Endothelial cell of umbilical vein (primary cell): Measurements from ENCODE around the gene LHX4. TPM values are rescaled to one million over a fixed set of nuclear protein-coding genes. Genes with fewer than 3 reads are reported as not detected.

Source experiments
- BruUV-seq: library from RNA; stranded (reverse); fragments of 400-500 nt; replicated peaks from 2 replicates; lab custom pipeline; 2021; lab: Mats Ljungman, UMichigan
- CTCF ChIA-PET: fragments of 300-600, 350-600 bp; sonication (Branson Sonifier 250); formaldehyde crosslinking; loops from one replicate; lab custom pipeline; 2021; ENCODE audit warnings: antibody characterized with exemption, inconsistent platforms; lab: Charles Lee
- POLR2A ChIA-PET: fragments of 300-600, 350-600 bp; sonication (Branson Sonifier 250); formaldehyde crosslinking; loops from one replicate; lab custom pipeline; 2021; ENCODE audit warnings: antibody characterized with exemption, inconsistent platforms; lab: Charles Lee
- DNase-seq: peaks from one replicate; pipeline ENCODE4 v3.0.0-alpha.2; 2011; ENCODE audit warnings: low read depth, low spot score
- FAIRE-seq: peaks from 2 replicates; lab custom pipeline; 2011; peaks lifted over from hg19 to GRCh38; lab: Jason Lieb, UNC
- H2AFZ ChIP-seq: 2 replicates; pipeline ENCODE4 v1.6.0; 2012; ENCODE audit warnings: low read depth, low read length, control low read depth, inconsistent platforms
- H3K27ac ChIP-seq: 2 replicates; pipeline ENCODE4 v1.5.1; 2011; ENCODE audit warnings: low read depth, mild to moderate bottlenecking, control low read depth, low read length, moderate library complexity; ENCODE audit not compliant: insufficient read depth
- H3K27me3 ChIP-seq, 2 experiments: 2 replicates each; pipeline versions ENCODE4 v1.6.0 to v1.6.1; 2011; ENCODE audit warnings: low read length in 2 of 2, mixed read lengths in 1 of 2; ENCODE audit not compliant: control insufficient read depth in 2 of 2, insufficient read depth in 2 of 2
- H3K36me3 ChIP-seq, 2 experiments: 2 replicates in 1 of 2; 3 replicates in 1 of 2; pipeline ENCODE4 v1.5.1; 2011; ENCODE audit warnings: low read length in 2 of 2, mild to moderate bottlenecking in 1 of 2, moderate library complexity in 1 of 2; ENCODE audit not compliant: control insufficient read depth in 2 of 2, insufficient read depth in 2 of 2; ENCODE audit errors: extremely low read depth in 1 of 2
- H3K4me1 ChIP-seq: 3 replicates; pipeline ENCODE4 v1.5.1; 2011; ENCODE audit warnings: mild to moderate bottlenecking, low read length; ENCODE audit not compliant: control insufficient read depth, insufficient read depth; ENCODE audit errors: extremely low read depth
- H3K4me2 ChIP-seq: 2 replicates; pipeline ENCODE4 v1.6.1; 2011; ENCODE audit warnings: low read length, control low read depth, mixed read lengths; ENCODE audit not compliant: insufficient read depth
- H3K4me3 ChIP-seq, 3 experiments: fragments of 200-600 bp in 1 of 3; sonication (generic), shearing (Covaris generic) in 1 of 3; replicated peaks in 1 of 3; 2 replicates each; pipeline ENCODE4 v1.5.1; 2011 to 2016; ENCODE audit warnings: control low read depth in 3 of 3, low read length in 3 of 3, mild to moderate bottlenecking in 2 of 3, inconsistent platforms in 1 of 3, low read depth in 1 of 3, moderate library complexity in 1 of 3; ENCODE audit not compliant: insufficient read depth in 1 of 3
- H3K79me2 ChIP-seq: 2 replicates; pipeline ENCODE4 v1.6.0; 2012; ENCODE audit warnings: low read length, inconsistent platforms; ENCODE audit not compliant: control insufficient read depth, insufficient read depth
- H3K9ac ChIP-seq: replicated peaks from 2 replicates; pipeline ENCODE3; 2011; ENCODE audit warnings: low read length, control low read depth; ENCODE audit not compliant: insufficient read depth; ENCODE audit errors: extremely low read depth
- H3K9me1 ChIP-seq: replicated peaks from 3 replicates; pipeline ENCODE4 v1.6.0; 2011; ENCODE audit warnings: mild to moderate bottlenecking, low read length; ENCODE audit not compliant: control insufficient read depth, insufficient read depth; ENCODE audit errors: extremely low read depth
- H3K9me3 ChIP-seq: replicated peaks from 2 replicates; pipeline ENCODE4 v1.5.1; 2012; ENCODE audit warnings: low read length, inconsistent platforms; ENCODE audit not compliant: control insufficient read depth, insufficient read depth
- H4K20me1 ChIP-seq: replicated peaks from 2 replicates; pipeline ENCODE3; 2011; ENCODE audit warnings: mild to moderate bottlenecking, low read length; ENCODE audit not compliant: control insufficient read depth, insufficient read depth; ENCODE audit errors: extremely low read depth
- EZH2 ChIP-seq: IDR thresholded peaks from 2 replicates; pipeline ENCODE4 v1.6.1; 2012; ENCODE audit warnings: borderline replicate concordance, low read depth, mild to moderate bottlenecking, moderate library complexity, low read length, inconsistent platforms; ENCODE audit not compliant: severe bottlenecking
- FOS ChIP-seq: IDR thresholded peaks from 2 replicates; pipeline ENCODE4 v1.6.1; 2011; ENCODE audit warnings: mild to moderate bottlenecking, low read length, moderate library complexity, borderline replicate concordance; ENCODE audit not compliant: insufficient read depth
- GATA2 ChIP-seq: IDR thresholded peaks from 2 replicates; pipeline ENCODE4 v1.7.0; 2011; ENCODE audit warnings: low read depth, mild to moderate bottlenecking, moderate library complexity, mixed read lengths, low read length; ENCODE audit not compliant: insufficient read length, insufficient read depth
- JUN ChIP-seq: IDR thresholded peaks from 2 replicates; pipeline ENCODE4 v1.6.1; 2011; ENCODE audit warnings: borderline replicate concordance, low read depth; ENCODE audit not compliant: insufficient read length, insufficient read depth
- MYC ChIP-seq: IDR thresholded peaks from one replicate; pipeline ENCODE4 v1.6.1; 2011; ENCODE audit warnings: mild to moderate bottlenecking, low read depth, low read length
- POLR2A ChIP-seq: IDR thresholded peaks from 2 replicates; pipeline ENCODE4 v1.6.1; 2012; ENCODE audit warnings: low read depth, mild to moderate bottlenecking, control low read depth, low read length
- POLR2AphosphoS5 ChIP-seq: IDR thresholded peaks from 2 replicates; pipeline ENCODE4 v1.6.1; 2012; ENCODE audit warnings: low read depth, mild to moderate bottlenecking, control low read depth, low read length, moderate library complexity; ENCODE audit not compliant: insufficient read depth
- dilution Hi-C: fragments of 300-500 bp; cut with MboI; formaldehyde crosslinking; loops from one replicate; pipeline ENCODE4 v1.15.0; 2019; ENCODE audit warnings: low sequenced_read_pairs; ENCODE audit not compliant: extremely low pct_ligation_motif_present
- intact Hi-C: fragments of 100-400 bp; cut with micrococcal nuclease; formaldehyde crosslinking; loops from one replicate; pipeline ENCODE4 v1.10.0; 2022
- polyA plus RNA-seq, 4 experiments: library from polyadenylated mRNA; depleted of rRNA in 3 of 4; stranded (reverse) in 3 of 4; unstranded in 1 of 4; fragments of >200 nt; gene quantifications; 2 replicates each; pipeline versions ENCODE4 v1.2.1 to v1.2.3, GENCODE V29; 2011 to 2012; ENCODE audit warnings: missing spikeins in 1 of 4
- total RNA-seq: library from RNA; stranded (reverse); gene quantifications from 2 replicates; pipeline ENCODE4 v1.2.3, GENCODE V29; 2021
- TF ChIP-seq, protein P1 (sequence below): IDR thresholded peaks from 2 replicates; pipeline ENCODE4 v1.6.1; 2011; ENCODE audit not compliant: insufficient read depth, insufficient read length
- TF ChIP-seq, protein P2 (sequence below), 2 donors: IDR thresholded peaks; 1 replicate in 1 of 2; 2 replicates in 1 of 2; pipeline ENCODE4 v1.5.1; 2011; ENCODE audit warnings: low read length in 2 of 2, mild to moderate bottlenecking in 2 of 2, moderate library complexity in 2 of 2, control low read depth in 1 of 2, inconsistent platforms in 1 of 2, low read depth in 1 of 2; ENCODE audit not compliant: insufficient read depth in 1 of 2; ENCODE audit errors: extremely low read depth in 1 of 2

Gene LHX4
- total and polyA plus RNA-seq, 2 donors (not counting 3 experiments of a cell fraction or from before 2014, with no cell fraction given) = not detected

DNA sequence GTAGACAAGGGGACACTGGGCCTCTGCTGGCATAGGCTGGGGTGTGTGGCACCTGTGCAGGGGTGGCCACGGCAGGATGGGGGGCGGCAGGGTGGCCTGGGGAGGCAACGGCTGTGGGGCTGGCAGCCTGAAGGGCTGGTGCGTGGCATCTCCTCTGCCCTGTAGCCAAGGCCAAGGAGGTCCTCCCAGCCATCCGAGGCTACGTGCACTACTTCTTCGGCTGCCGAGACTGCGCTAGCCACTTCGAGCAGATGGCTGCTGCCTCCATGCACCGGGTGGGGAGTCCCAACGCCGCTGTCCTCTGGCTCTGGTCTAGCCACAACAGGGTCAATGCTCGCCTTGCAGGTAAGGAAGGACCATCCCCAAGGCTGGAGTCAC lies 36.0 kb upstream of the LHX4 start:
- H3K4me1 ChIP-seq = no peaks in the 10 kb centered on the region
- H2AFZ ChIP-seq = no peak overlapping the region
- FAIRE-seq (no peak), DNase-seq (no peak)
- H4K20me1 ChIP-seq = no peaks in the 10 kb centered on the region
- H3K9ac ChIP-seq = no peak overlapping the region
- H3K36me3 ChIP-seq = peaks cover 2 to 35% of the 10 kb centered on the region in 2 experiments
- intact Hi-C loops = no loop called here
- H3K27me3 ChIP-seq = no peaks in the 10 kb centered on the region
- no peak overlapping the region for H3K27ac ChIP-seq
- ChIA-PET CTCF (no interaction called here), POLR2A (no interaction called here)
- dilution Hi-C loops = no loop called here
- no peak overlapping the region for H3K4me3 ChIP-seq
- H3K79me2 ChIP-seq = no peaks in the 10 kb centered on the region
- BruUV-seq = no TSS peak
- no peak overlapping the region for H3K4me2 ChIP-seq
- no peaks in the 10 kb centered on the region for H3K9me1 ChIP-seq
- TF ChIP-seq, protein P1, sequence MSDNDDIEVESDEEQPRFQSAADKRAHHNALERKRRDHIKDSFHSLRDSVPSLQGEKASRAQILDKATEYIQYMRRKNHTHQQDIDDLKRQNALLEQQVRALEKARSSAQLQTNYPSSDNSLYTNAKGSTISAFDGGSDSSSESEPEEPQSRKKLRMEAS = no peak
- no peaks in the 10 kb centered on the region for H3K9me3 ChIP-seq

DNA sequence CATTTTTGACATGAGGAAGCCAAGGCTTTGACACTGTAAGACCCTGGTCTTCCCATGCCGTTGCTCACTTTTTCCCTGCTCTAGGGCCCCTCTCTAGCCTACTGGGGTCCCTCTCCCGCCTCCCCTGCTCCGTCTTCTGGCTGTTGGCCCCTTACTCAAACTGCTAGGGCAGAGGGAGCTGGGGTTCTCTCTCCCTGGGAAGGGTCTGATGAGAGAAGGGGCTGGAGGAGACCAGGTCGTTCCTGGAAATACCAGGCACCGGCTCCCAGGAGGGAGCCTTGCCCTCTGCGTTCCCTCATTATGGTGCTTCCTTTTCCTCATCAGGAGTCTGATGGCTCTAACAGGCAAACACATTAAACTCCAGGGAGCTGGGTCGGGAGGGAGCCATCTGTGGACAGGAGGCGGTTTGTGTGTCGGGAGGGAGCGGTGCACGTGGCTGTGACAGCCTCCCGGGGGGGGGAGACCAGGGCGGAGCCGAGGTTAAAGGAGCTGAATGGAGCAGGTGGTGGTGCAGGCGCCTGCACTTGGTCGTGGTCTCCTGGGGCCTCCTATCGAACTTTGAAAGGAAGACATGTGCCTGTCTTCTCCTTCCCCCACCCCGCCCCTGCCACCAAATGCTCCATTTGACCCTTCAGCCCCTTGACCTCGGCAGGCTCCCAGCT lies 35.4 kb upstream of the LHX4 start:
- intact Hi-C loops (no loop called here), dilution Hi-C loops (no loop called here)
- H3K4me2 ChIP-seq = no peak overlapping the region
- CTCF ChIA-PET = interaction anchor here (1.2 kb wide), 1 partner anchor 222 kb away, joined by 5 read pairs; no protein-coding TSS in a partner anchor
- DNase-seq (no peak), FAIRE-seq (no peak)
- no peaks in the 10 kb centered on the region for H3K9me3 ChIP-seq
- H3K9me1 ChIP-seq = no peaks in the 10 kb centered on the region
- no peaks in the 10 kb centered on the region for H3K27me3 ChIP-seq
- no TSS peak for BruUV-seq
- H4K20me1 ChIP-seq = no peaks in the 10 kb centered on the region
- POLR2A ChIA-PET = no interaction called here
- no peaks in the 10 kb centered on the region for H3K4me1 ChIP-seq
- no peak overlapping the region for H3K27ac ChIP-seq
- H2AFZ ChIP-seq = no peak overlapping the region
- peaks cover 2 to 33% of the 10 kb centered on the region in 2 experiments for H3K36me3 ChIP-seq
- H3K9ac ChIP-seq = no peak overlapping the region
- TF ChIP-seq POLR2A (no peak), POLR2AphosphoS5 (no peak), JUN (no peak), GATA2 (no peak), MYC (no peak), FOS (no peak), EZH2 (no peak)
- TF ChIP-seq, protein P2, sequence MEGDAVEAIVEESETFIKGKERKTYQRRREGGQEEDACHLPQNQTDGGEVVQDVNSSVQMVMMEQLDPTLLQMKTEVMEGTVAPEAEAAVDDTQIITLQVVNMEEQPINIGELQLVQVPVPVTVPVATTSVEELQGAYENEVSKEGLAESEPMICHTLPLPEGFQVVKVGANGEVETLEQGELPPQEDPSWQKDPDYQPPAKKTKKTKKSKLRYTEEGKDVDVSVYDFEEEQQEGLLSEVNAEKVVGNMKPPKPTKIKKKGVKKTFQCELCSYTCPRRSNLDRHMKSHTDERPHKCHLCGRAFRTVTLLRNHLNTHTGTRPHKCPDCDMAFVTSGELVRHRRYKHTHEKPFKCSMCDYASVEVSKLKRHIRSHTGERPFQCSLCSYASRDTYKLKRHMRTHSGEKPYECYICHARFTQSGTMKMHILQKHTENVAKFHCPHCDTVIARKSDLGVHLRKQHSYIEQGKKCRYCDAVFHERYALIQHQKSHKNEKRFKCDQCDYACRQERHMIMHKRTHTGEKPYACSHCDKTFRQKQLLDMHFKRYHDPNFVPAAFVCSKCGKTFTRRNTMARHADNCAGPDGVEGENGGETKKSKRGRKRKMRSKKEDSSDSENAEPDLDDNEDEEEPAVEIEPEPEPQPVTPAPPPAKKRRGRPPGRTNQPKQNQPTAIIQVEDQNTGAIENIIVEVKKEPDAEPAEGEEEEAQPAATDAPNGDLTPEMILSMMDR (IDR thresholded peaks at IDR 0.05; ENCODE audit: extremely low read depth in 1 of 2, insufficient read depth in 1 of 2, low read depth in 1 of 2, low read length in 2 of 2) = no peak
- TF ChIP-seq, protein P1 = no peak
- no peak overlapping the region for H3K4me3 ChIP-seq
- H3K79me2 ChIP-seq = no peaks in the 10 kb centered on the region
